NCI-H524 treated with DMSO at 0.1 percent for 48 hours (cell line): ENCODE data around the gene IL18R1.

Experiments used
- DNase-seq: peaks from one replicate; lab custom pipeline; 2025; lab: John Stamatoyannopoulos, UW

The IL18R1 gene

GRCh38 chr2:102391565-102391964 is 36.0 kb downstream of the IL18R1 start:
- DNase-seq = no peak

GRCh38 chr2:102392096-102392495 is 36.5 kb downstream of the IL18R1 start:
- no peak for DNase-seq

- DNase-seq = no peak
Measured at GRCh38 chr2:102392942-102393341, 37.3 kb downstream of the IL18R1 start.

- DNase-seq = no peak
Measured at GRCh38 chr2:102396012-102396411, 40.4 kb downstream of the IL18R1 start.

GRCh38 chr2:102397209-102397608 is 41.6 kb downstream of the IL18R1 start:
- DNase-seq = no peak

GRCh38 chr2:102399499-102400141 is 44.0 kb downstream of the IL18R1 start:
- DNase-seq = no peak

GRCh38 chr2:102401456-102401855 is 45.9 kb downstream of the IL18R1 start:
- no peak for DNase-seq

GRCh38 chr2:102401865-102402264 is 46.3 kb downstream of the IL18R1 start:
- DNase-seq = no peak

GRCh38 chr2:102410952-102411351 is 55.4 kb downstream of the IL18R1 start:
- no peak for DNase-seq

- no peak for DNase-seq
Measured at GRCh38 chr2:102412199-102412598, 56.6 kb downstream of the IL18R1 start.

GRCh38 chr2:102417946-102418345 is 62.4 kb downstream of the IL18R1 start:
- no peak for DNase-seq

- no peak for DNase-seq
Measured at GRCh38 chr2:102418421-102418961, 62.9 kb downstream of the IL18R1 start.

GRCh38 chr2:102420290-102420689 is 64.7 kb downstream of the IL18R1 start:
- DNase-seq = no peak

- no peak for DNase-seq
Measured at GRCh38 chr2:102421890-102422759, 66.5 kb downstream of the IL18R1 start.

GRCh38 chr2:102422910-102423309 is 67.3 kb downstream of the IL18R1 start, which contains the start of gene IL18RAP:
TSS of gene IL18RAP (plus strand) at chr2:102423160. CDS start at chr2:102423278, 118 bp downstream.
- no peak for DNase-seq

GRCh38 chr2:102423368-102423767 is 67.8 kb downstream of the IL18R1 start:
- DNase-seq = no peak

GRCh38 chr2:102424754-102425153 is 69.2 kb downstream of the IL18R1 start:
- DNase-seq = no peak

- no peak for DNase-seq
Measured at GRCh38 chr2:102425441-102426132, 70.0 kb downstream of the IL18R1 start.

- DNase-seq = no peak
Measured at GRCh38 chr2:102427249-102427648, 71.7 kb downstream of the IL18R1 start.

GRCh38 chr2:102428573-102428972 is 73.0 kb downstream of the IL18R1 start:
- no peak for DNase-seq

- no peak for DNase-seq
Measured at GRCh38 chr2:102432386-102432785, 76.8 kb downstream of the IL18R1 start.

GRCh38 chr2:102433973-102434654 is 78.5 kb downstream of the IL18R1 start:
- no peak for DNase-seq
